Posterior vena cava (tissue), 2 donors: Measurements from ENCODE around the gene PHACTR1. TPM values are rescaled to one million over a fixed set of nuclear protein-coding genes. Genes with fewer than 3 reads are reported as not detected.
"Not testable (repeated sequence)": the region's sequence is repeated elsewhere in the genome, so short reads cannot be mapped to it uniquely, and the experiment has no call there.

Experiments
- DNase-seq: peaks from one replicate; pipeline ENCODE4 v3.0.0-alpha.2; 2020; ENCODE audit warnings: low spot score
- intact Hi-C, 2 donors: fragments of 100-400 bp; cut with DNase I; formaldehyde crosslinking; loops; one replicate each; pipeline versions ENCODE4 v1.14.1 to v1.14.2; 2022 to 2023
- long read RNA-seq, 2 donors: library from polyadenylated mRNA; unstranded; transcript quantifications; one replicate each; pipeline ENCODE4 v2.0.0, GENCODE V29; 2020 to 2021
- total RNA-seq, 2 donors: library from RNA; stranded (reverse); fragmentation: NEBNext Ultra II Directional; extraction: Animal tissue kit (Norgen Biotek cat#: 25700); gene quantifications; one replicate each; pipeline ENCODE4 v1.2.1, GENCODE V29; 2021
- donor health status: DM: yes; HTN: yes; CAD: no.
- donor health status: DM: yes; HTN: yes; CAD: no.

Gene PHACTR1
- total RNA-seq, result 1 to 10 TPM; 6.6 to 9.0 TPM
- long read RNA-seq, donor 1, partial matches to known transcripts, result 0 of 2 reads
- long read RNA-seq, donor 1, other reads (novel, unspliced or antisense), result 2 of 2 reads
- long read RNA-seq, donor 2, partial matches to known transcripts, result 0 of 4 reads
- long read RNA-seq, donor 2, other reads (novel, unspliced or antisense), result 4 of 4 reads

DNA sequence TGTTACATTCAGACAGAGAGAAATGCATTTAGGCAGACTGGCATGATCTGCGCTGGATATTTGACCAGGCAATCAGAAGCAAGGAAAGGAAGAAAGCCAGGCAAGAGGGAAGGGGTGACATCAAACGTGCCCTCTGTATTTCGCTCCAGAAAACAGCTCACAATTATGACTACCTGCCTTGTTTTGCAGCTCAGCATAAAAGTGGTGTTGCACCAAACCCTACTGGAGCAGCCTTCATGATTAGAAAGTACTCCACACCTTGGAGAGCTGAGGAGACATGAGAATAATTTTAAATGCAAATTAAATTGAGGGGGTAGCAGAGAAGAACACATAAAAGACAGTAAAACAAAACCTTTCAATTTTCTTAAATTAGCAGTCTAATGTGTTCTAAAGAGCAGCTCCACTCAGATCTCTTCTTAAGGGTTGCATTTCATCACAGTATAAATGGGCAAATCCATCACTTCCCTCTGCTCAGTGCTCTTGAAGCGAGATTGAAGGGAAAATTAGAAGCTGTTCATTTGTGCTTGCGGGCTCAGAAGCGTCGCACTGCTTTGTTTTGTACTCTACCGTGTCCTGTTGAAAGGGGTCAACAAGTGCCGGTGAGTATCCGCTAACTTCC, at the start of gene PHACTR1:
Gene PHACTR1, plus strand, starts transcription at position 470 of the 619 bp plus-strand sequence.
- no peak for DNase-seq
- intact Hi-C loops, result no loop called here

DNA sequence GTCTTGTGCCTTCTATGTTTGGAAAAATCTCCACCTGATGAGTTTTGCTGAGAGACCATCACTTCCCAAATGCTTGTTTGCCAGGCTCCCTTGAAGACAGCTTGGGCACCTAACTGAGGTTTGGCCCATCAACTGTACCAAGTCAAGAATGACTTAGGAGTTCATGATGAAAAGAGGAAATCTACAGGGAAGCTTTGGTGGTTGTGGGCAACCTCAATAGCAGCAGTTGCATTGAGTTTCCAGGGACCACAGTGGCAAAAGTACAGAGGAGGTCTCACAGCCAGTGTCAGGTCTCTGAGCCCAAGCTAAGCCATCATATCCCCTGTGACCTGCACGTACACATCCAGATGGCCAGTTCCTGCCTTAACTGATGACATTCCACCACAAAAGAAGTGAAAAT, 49.7 kb upstream of the PHACTR1 start:
- intact Hi-C loops, result loop anchor here in 1 of 2 donors (1.0 kb wide), 1 partner anchor 20 kb away; no protein-coding TSS in a partner anchor
- no peak for DNase-seq

DNA sequence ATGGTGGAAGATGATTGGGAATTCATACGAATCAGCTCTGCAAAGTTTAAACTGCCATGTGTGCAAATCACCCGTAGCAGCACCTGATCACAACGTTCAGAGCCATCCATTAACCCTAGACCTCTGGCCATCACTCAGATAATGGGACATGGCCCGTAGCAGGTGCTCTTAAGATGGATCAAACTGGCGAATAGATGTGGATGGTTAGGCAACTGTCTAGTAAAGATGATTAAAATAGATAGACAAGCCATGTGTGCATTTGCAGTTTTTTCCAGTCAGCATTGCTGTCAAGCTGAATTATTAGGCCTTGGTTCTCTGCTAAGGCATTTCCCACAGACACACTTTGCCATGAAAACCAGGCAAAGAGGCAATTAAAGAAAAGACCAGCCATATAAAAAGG, 40.6 kb upstream of the PHACTR1 start:
- DNase-seq, result no peak

DNA sequence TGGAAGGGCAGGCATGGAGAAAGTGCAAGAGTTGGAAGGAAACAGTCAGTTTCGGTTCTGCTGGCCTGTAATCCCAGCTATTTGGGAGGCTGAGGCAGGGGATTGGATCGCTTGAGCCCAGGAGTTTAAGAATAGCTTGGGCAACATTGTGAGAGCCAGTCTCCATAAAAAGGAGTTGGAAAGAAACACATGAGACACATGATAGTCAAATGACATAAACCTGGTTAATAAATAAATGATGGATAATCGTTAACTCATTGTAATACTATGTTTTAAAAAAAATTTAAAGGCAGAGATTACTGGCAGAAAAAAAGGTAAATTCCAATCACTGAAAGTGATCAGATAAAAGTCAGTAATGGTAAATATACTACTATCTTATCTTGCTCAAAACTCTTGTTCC, 37.2 kb upstream of the PHACTR1 start:
- DNase-seq, result no peak
- intact Hi-C loops, result no loop called here

More for the DNA sequence above, 40.6 kb upstream of the PHACTR1 start:
- intact Hi-C loops, result no loop called here

DNA sequence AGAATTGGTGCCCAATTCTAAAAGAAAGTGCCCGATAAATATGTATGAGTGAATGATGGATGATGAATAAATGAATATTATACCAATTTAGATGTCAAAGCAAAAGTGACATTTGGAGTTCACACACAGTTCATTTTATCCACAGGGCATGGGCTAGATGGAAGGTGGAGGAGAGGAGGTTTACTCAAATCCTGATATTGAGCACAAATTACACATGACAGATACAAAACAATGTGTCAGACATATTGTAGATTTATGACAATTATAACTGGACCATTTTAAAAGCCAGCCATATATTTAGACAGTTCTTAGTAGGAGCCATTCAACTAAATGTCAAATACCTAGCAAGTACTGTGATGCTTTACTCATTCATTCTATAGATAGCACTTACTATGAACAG, 23.4 kb upstream of the PHACTR1 start:
- no peak for DNase-seq

DNA sequence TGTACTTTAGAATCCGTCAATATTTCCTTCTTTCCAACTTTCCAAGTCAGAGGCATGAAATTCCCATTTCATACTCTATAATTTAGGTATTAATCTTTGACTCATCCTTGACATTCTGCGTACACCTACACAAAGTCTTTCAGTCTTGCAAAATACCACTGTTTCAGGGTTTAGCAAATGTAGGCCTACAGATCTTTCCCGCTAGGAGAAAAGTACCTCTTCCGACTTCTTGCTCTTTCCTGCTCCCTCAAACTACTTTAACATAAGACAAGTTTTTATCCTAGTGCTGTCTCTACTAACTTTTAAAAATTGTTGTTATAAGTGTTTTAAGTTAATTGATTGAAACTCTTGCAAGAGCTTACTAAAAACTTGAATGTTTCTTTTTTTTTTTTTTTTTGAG, 18.3 kb upstream of the PHACTR1 start:
- intact Hi-C loops, result no loop called here
- DNase-seq, result no peak

More for the DNA sequence above, 23.4 kb upstream of the PHACTR1 start:
- intact Hi-C loops, result no loop called here

DNA sequence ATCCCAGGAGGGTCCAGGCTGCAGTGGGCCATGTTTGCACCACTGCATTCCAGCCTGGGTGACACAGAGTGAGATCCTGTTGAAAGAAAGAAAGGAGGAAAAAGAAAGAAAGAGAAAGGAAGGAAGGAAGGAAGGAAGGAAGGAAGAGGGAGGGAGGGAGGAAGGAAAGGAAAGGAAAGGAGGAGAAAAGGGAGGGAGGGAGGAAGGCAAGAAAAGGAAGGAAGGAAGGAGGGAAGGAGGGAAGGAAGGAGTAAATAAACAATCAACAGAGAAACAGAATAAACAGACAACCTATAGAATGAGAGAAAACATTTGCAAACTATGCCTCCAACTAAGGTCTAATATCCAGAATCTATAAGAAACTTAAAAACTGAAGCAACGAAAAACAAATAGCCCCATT, 11.6 kb upstream of the PHACTR1 start:
- intact Hi-C loops, result no loop called here
- DNase-seq, result no peak

DNA sequence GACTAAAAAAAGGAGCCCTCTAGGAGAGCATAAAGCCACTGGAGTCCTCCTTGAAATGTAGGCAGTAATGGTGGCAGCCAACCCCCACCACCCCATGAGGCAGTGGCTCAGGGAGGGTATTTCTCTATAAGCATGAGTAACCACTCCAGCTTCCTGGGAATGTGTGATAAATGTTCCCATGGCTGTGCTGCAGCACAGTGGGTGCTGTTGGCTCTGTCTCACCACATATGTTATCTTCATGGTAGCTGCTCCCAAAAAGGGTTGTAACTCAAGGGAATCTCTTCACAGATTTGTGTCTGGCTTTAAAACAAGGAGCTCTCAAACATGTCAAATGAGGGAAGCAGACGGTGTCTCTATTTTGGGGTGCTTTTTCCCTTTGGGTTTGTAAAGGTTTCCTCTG, 7.5 kb upstream of the PHACTR1 start:
- intact Hi-C loops, result no loop called here
- no peak for DNase-seq

DNA sequence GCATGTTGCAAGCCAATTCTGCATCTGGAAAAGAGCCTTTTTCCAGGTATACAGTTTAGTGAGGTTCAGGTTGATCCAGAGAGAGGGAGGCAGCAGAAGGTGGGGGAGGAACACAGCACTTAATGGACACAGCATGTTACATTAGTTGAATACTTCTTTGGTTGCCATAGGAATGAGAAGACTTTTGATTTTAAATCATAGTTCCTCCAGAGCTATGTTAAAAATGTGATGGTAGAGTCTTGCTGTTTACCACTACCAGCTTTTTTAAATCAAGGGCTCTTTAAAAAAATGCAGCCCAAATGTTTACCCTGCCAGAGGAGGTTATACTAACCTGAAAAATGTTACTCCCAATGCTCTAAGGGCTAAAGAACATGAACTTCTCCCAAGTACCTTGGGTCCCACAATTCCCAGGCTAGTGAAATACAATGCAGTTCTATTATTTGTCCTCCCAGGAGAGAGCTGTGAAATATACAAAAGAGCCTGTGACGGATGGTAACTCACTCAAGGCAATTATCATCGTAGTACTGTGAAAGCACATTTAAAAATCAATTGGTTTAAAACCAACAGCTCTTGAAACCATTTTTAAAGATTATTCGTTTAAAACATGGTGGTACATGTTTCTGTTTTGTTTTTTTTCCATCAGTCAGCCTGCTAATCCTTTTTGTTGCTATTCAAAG, 6.9 kb upstream of the PHACTR1 start:
- intact Hi-C loops, result no loop called here

DNA sequence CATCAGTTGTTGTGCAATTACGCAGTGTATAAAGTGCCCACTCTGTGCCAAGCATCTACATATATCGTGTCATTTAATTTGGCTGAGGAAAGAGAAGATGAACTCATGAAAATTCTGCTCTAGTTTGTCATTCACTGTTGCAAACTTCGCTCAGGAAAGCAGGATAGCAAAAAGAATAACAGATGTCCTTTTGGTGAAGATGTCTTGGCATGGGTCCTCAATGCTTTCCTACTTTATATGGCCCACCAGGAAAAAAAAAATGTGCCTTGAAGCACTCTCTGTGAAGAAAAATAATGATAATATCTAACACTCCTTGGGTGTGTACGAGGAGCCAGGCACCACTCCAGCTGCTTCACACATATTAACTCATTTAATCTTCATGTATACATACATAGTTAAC, 5.6 kb upstream of the PHACTR1 start:
- DNase-seq, result no peak
- intact Hi-C loops, result no loop called here

More for the DNA sequence above, 6.9 kb upstream of the PHACTR1 start:
- no peak for DNase-seq

DNA sequence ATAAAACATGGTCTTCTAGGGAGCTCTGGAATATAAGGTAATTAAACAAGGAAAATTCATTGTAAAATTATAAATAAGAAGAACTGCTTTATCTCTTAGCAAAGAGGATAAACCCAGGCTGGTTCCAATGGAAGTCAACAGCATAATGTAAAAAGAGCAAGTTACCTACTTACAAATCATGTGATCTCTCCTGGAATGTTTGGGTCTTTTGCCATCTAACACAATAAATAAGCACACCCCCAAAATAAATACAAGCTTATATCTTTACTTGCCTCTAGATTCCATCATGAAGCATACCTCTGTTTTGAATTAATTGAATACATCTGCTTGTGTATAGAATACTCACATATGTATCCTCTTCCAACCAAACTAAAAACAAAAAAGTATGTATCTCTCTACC, 2.5 kb upstream of the PHACTR1 start:
- intact Hi-C loops, result no loop called here
- no peak for DNase-seq

DNA sequence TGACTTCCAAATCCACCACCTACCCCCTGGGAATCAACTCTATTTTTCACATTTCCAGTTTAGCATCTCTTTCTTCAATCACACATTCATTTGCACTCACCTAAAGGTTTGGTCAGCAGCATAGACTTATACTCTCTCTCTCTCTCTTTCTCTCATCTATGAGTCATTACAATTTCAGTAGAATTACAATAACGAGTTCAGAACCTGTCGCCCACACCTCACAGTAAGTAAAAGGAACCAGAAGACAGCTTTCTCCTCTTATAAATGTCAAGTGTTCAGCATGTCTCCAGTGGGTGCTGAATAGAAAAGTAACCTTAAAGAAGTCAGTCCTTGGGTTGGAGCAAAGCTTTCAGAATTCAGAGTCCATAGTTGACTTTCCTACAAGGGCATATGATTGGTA, 1.1 kb upstream of the PHACTR1 start:
- DNase-seq, result no peak
- intact Hi-C loops, result no loop called here

DNA sequence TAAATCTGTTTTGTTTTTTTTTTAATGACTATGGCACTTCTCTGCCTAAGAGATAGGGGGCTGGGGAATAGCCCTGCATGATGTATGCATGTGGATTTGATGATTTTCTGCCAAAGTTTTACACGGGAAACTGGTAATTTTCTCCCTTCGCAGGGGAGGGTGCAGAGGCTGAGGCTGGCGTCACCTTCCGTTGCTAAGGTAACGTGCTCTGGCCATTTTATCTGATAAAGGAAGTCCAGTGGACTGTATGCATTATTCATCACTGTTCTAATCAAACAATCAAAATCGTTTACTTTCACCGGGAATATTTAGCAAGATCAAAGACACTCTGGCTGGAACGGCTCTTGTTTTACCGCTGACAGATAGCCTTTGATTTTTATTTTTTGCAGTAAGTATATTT, 789 bp downstream of the PHACTR1 start:
- intact Hi-C loops, result no loop called here

DNA sequence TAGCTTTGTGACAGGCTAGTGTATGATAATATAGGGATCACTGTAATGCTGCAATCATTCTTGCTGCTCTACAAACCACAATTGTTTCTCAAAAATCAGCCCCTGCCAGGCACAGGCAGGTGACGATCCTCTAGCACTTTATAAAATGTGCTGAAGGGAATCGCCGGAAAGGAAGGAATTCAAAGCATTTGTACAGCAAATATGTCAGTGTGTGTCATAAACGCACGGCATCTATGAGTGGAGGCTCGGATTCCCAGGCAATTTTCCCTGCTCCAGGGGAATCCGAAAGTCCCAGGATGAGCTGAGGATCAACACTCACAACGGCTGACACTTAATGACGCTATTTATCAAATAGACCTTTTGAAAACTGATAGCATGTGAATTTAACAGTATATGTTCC, 1.4 kb downstream of the PHACTR1 start:
- intact Hi-C loops, result no loop called here
- no peak for DNase-seq

More for the DNA sequence above, 789 bp downstream of the PHACTR1 start:
- no peak for DNase-seq

DNA sequence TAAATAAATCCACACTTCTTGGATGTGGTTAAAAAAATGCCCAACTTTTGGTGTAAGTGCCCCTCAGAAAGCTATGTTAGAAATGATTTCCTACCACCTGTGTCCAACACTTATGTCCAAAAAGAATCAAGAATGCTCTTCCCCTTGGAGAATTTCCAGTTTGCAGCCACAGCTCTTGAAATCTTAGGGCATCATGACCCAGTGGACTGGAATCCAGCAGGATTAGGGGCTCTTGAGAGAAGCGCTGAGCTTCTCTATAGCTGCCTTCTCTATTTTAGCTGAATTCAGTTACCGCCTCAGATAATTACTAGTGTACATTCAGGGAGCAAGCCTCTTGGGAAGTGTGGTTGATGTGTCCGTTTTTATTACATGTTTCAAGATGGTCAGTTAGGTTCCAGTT, 2.5 kb downstream of the PHACTR1 start:
- no peak for DNase-seq
- intact Hi-C loops, result no loop called here

DNA sequence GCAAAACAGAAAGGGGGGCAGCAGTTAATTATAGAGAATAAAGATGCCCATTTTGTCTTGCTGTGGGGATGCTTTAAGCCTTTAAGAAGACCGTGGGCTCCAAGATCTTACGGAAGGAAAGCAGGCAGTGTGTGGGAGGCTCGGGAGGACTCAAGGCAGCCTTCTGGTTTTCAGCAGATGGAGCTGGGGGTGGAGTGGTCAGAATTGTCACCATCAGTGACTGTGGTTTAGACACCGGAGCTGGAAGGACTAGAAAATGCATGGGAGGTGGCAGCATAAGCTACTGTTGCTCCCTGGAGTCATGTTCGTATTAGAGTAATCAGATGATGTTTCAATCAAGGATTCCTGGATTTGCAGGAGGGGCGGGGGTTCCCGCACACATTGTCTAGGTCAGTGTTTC, 3.7 kb downstream of the PHACTR1 start:
- DNase-seq, result no peak
- intact Hi-C loops, result no loop called here

DNA sequence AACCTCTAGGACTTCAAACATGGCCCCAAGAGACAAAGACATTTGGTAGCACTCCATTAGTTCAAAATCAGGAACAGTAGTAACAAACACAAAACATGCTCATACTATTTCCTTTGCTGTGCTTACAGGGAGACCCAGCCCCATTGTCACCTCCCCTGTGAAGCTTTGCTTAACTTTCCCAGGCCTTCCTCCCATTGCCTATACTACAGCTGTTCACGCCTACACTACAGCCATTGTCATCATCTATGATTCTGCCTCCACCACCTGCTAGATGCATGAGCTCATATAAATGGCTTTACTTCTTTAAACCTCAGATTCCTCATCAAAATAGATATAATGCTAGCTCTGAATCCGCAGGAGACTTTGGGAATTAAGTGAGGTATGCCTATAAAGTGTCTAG, 8.7 kb downstream of the PHACTR1 start:
- no peak for DNase-seq
- intact Hi-C loops, result no loop called here

DNA sequence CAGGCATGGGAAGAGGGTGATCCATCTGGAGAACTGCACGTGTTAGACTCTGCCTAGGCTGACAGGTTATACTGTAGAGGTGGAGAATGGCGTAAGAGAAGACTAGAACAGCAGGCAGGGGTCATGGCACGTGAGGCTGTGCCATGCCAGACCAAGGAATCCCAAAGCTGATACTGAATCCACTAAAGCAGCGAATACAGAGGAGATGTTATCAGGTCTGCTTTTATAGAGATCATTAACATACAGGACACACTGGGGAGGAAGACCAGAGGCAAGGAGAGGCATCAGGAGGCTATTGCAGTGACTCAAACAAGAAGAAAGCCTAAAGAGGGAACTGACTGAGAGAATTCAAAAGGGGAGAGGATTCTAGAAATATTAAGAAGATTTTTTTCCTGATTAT, 12.9 kb downstream of the PHACTR1 start:
- intact Hi-C loops, result no loop called here

DNA sequence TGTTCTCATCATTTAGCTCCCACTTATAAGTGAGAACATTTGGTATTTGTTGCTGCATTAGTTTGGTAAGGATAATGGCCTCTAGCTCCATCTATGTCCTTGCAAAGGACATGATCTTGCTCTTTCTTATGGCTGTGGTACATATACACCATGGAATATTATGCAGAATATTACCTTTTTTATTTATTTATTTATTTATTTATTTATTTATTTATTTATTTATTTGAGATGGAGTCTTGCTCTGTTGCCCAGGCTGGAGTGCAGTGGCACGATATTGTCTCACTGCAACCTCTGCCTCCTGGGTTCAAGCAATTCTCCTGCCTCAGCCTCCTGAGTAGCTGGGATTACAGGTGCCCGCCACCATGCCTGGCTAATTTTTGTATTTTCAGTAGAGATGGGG, 14.2 kb downstream of the PHACTR1 start:
- intact Hi-C loops, DNase-seq: not testable (repeated sequence)

More for the DNA sequence above, 12.9 kb downstream of the PHACTR1 start:
- no peak for DNase-seq

DNA sequence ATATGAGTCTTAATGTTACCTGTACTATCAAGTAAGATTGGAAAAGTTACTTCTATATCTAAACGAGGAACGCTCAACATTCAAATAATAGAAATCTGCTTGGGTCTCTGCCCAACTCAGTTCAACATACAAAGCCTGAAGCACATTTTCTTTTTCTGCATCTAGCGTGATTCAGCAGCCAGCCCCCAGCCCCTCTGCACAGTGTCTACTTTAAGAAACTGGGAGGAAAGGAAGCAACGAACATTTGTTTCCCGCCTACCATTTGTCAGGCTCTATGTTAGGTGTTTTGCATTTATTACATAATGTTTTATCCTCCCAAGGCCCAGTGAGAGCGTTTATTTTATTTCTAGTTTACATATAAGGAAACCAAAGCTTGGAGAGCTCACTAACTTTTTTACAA, 17.3 kb downstream of the PHACTR1 start:
- intact Hi-C loops, result no loop called here
- DNase-seq, result no peak

DNA sequence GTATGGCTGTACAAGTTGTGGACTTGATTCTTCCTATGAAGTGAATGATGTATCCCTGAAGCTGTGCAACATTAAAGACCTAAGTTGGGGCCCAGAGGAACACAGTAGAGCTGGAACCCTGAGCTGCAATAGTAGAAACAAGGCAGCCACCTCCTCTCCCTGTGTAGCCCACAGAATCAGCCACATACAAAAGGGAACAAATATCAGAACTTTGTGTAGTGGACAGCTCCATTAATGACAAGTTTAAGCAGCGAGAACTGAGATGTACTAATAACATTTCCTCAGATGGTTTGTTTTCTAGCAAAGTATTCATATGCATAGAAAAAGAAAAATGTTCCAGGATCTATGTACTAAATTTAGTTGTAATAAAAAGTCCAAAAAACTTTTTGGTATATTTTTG, 19.2 kb downstream of the PHACTR1 start:
- intact Hi-C loops, result no loop called here
- DNase-seq, result no peak
